ENCODE results near the gene FAM131A.

Gene FAM131A

GRCh38 chr3:184344579-184345316 lies 7.3 kb downstream of the FAM131A start:
- ATAC-seq: peak; percentile 4; the same call in 1 of the 3 replicates
- TF ChIP-seq ARNTL (CRISPR knock-in tag; IDR thresholded peaks at IDR 0.05; ENCODE audit: borderline replicate concordance, low read depth): no peak
- no peak for TF ChIP-seq TOX (CRISPR knock-in tag; IDR thresholded peaks at IDR 0.05; ENCODE audit: borderline replicate concordance)

- peak; percentile 80 for ATAC-seq
- TF ChIP-seq GLIS3 (CRISPR knock-in tag; IDR thresholded peaks at IDR 0.05) (no peak), ZNF565 (CRISPR knock-in tag; conservative IDR thresholded peaks at IDR 0.05; ENCODE audit: low read depth) (no peak), ISL1 (CRISPR knock-in tag; IDR thresholded peaks at IDR 0.05) (no peak), PPARA (CRISPR knock-in tag; IDR thresholded peaks at IDR 0.05; ENCODE audit: borderline replicate concordance) (no peak), BACH2 (CRISPR knock-in tag; IDR thresholded peaks at IDR 0.05; ENCODE audit: borderline replicate concordance) (no peak), OSR1 (CRISPR knock-in tag; IDR thresholded peaks at IDR 0.05) (no peak)
Observed at GRCh38 chr3:184345317-184346144, 8.1 kb downstream of the FAM131A start.

GRCh38 chr3:184346480-184347190 lies 9.2 kb downstream of the FAM131A start:
- no peak for TF ChIP-seq BACH2 (CRISPR knock-in tag; IDR thresholded peaks at IDR 0.05; ENCODE audit: borderline replicate concordance)
- TF ChIP-seq TOX (CRISPR knock-in tag; IDR thresholded peaks at IDR 0.05; ENCODE audit: borderline replicate concordance): no peak
- no peak for TF ChIP-seq ZFP3 (CRISPR knock-in tag; IDR thresholded peaks at IDR 0.05)
- no peak for TF ChIP-seq ZNF565 (CRISPR knock-in tag; conservative IDR thresholded peaks at IDR 0.05; ENCODE audit: low read depth)
- TF ChIP-seq PATZ1 (CRISPR knock-in tag; IDR thresholded peaks at IDR 0.05; ENCODE audit: borderline replicate concordance): no peak
- no peak for TF ChIP-seq GLIS3 (CRISPR knock-in tag; IDR thresholded peaks at IDR 0.05)
- no peak for TF ChIP-seq ZNF8 (CRISPR knock-in tag; IDR thresholded peaks at IDR 0.05)
- no peak for TF ChIP-seq TCF4 (CRISPR knock-in tag; IDR thresholded peaks at IDR 0.05; ENCODE audit: borderline replicate concordance)
- ATAC-seq: no peak

- TF ChIP-seq ZC3H10 (CRISPR knock-in tag; IDR thresholded peaks at IDR 0.05): no peak
- TF ChIP-seq RARB (CRISPR knock-in tag; IDR thresholded peaks at IDR 0.05): no peak
- TF ChIP-seq CREB5 (CRISPR knock-in tag; IDR thresholded peaks at IDR 0.05; ENCODE audit: low read depth): no peak
- no peak for TF ChIP-seq PPARA (CRISPR knock-in tag; IDR thresholded peaks at IDR 0.05; ENCODE audit: borderline replicate concordance)
- no peak for TF ChIP-seq ZFP30 (CRISPR knock-in tag; IDR thresholded peaks at IDR 0.05)
- TF ChIP-seq CSDC2 (CRISPR knock-in tag; IDR thresholded peaks at IDR 0.05): no peak
- TF ChIP-seq TSHZ2 (CRISPR knock-in tag; IDR thresholded peaks at IDR 0.05): no peak
- TF ChIP-seq BACH2 (CRISPR knock-in tag; IDR thresholded peaks at IDR 0.05; ENCODE audit: borderline replicate concordance): no peak
- TF ChIP-seq ZNF70 (CRISPR knock-in tag; IDR thresholded peaks at IDR 0.05): no peak
- no peak for TF ChIP-seq ZFP3 (CRISPR knock-in tag; IDR thresholded peaks at IDR 0.05)
- TF ChIP-seq SNAI2 (CRISPR knock-in tag; IDR thresholded peaks at IDR 0.05): no peak
- TF ChIP-seq TOX (CRISPR knock-in tag; IDR thresholded peaks at IDR 0.05; ENCODE audit: borderline replicate concordance): no peak
- TF ChIP-seq ZNF8 (CRISPR knock-in tag; IDR thresholded peaks at IDR 0.05): no peak
- no peak for TF ChIP-seq TCF4 (CRISPR knock-in tag; IDR thresholded peaks at IDR 0.05; ENCODE audit: borderline replicate concordance)
- no peak for TF ChIP-seq OSR1 (CRISPR knock-in tag; IDR thresholded peaks at IDR 0.05)
- no peak for TF ChIP-seq PATZ1 (CRISPR knock-in tag; IDR thresholded peaks at IDR 0.05; ENCODE audit: borderline replicate concordance)
- no peak for TF ChIP-seq ISL1 (CRISPR knock-in tag; IDR thresholded peaks at IDR 0.05)
- TF ChIP-seq ARNTL (CRISPR knock-in tag; IDR thresholded peaks at IDR 0.05; ENCODE audit: borderline replicate concordance, low read depth): no peak
- ATAC-seq: no peak
Observed at GRCh38 chr3:184347321-184348056, 10.1 kb downstream of the FAM131A start.

All from SK-N-SH treated with all-trans-retinoic acid at 6 μM for 48 hours (cell line).